ENCODE results near the gene FBN2.

Gene FBN2

DNA sequence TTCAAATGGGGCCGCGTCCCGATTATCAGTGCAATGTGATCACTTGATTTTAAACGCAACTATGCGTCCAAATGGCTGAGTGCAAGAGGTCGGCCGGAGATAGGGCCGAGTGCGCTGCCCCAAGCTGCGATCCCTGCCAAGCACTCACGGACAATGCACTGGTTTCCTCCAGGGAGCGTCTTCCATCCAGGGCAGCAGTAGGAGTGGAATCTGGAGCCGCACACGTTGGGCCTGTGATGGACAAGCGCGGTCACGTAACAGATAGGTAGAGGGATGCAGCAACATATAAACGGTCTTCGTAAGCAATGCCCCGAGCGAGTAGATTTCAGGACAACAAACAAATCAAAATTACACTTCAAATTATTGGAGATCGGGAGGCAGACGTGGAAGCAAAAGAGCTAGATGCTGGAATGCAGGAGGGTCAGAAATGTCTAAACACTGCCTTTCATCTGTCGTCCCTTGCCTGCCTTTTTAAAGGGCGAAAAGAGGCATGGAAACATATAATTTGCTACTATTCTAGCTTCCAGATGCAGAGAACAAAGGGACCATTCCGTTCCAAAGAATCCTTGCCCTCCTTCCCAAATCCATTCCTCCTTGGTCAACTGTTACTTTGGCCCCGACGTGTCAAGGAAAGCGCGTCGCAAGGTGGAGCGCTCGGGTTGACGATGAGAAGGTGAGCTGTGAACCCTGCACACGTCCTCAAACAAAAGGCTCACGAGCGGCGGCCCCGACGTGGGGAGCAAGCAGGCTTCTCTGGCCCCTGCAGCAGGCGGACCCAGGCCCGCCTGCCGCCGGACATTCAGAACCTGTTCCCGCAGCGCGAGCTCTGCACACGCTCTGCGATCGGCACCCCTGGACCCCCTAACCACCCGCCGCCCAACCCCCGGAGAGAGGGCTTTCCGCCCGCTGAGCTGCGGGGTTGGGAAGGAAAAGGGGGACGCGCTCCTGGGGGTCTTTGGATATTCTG lies 1.5 kb downstream of the FBN2 start:
- H4K20me1 ChIP-seq (ENCODE audit: insufficient read depth, low read length, poor library complexity, severe bottlenecking): no peaks in the 10 kb centered on the region
- no peaks in the 10 kb centered on the region for H3K27me3 ChIP-seq (ENCODE audit: insufficient read depth, low read length, poor library complexity, severe bottlenecking)
- no peaks in the 10 kb centered on the region for H3K4me1 ChIP-seq (ENCODE audit: insufficient read depth, low read length, poor library complexity, severe bottlenecking)
- H3K4me2 ChIP-seq (ENCODE audit: low read depth, low read length, poor library complexity, severe bottlenecking): no peak overlapping the region
- H3F3A ChIP-seq (ENCODE audit: low read depth): no peaks in the 10 kb centered on the region
- no peaks in the 10 kb centered on the region for H3K36me3 ChIP-seq (ENCODE audit: insufficient read depth, low read length)
- no peaks in the 10 kb centered on the region for H3K9me2 ChIP-seq (replicated peaks; ENCODE audit: low read depth, low read length)
- H2AFZ ChIP-seq (ENCODE audit: low read length): no peak overlapping the region
- no peak overlapping the region for H3K4me3 ChIP-seq (ENCODE audit: low read length, poor library complexity, severe bottlenecking)
- no peaks in the 10 kb centered on the region for H3K79me2 ChIP-seq (ENCODE audit: insufficient read depth, low read length)
- H3K9ac ChIP-seq (ENCODE audit: low read depth, low read length, poor library complexity, severe bottlenecking): no peak overlapping the region
- TF ChIP-seq EZH2phosphoT487 (IDR thresholded peaks at IDR 0.05; ENCODE audit: borderline replicate concordance): no peak
- no peak for TF ChIP-seq CTCF (conservative IDR thresholded peaks at IDR 0.05; ENCODE audit: low read length)
- H3K9me3 ChIP-seq (ENCODE audit: insufficient read depth, low read depth, low read length): no peaks in the 10 kb centered on the region

- no peaks in the 10 kb centered on the region for H3K27me3 ChIP-seq (ENCODE audit: insufficient read depth, low read length, poor library complexity, severe bottlenecking)
- no peak overlapping the region for H3K4me2 ChIP-seq (ENCODE audit: low read depth, low read length, poor library complexity, severe bottlenecking)
- H2AFZ ChIP-seq (ENCODE audit: low read length): no peak overlapping the region
- H3K4me3 ChIP-seq (ENCODE audit: low read length, poor library complexity, severe bottlenecking): no peak overlapping the region
- no peaks in the 10 kb centered on the region for H3K36me3 ChIP-seq (ENCODE audit: insufficient read depth, low read length)
- H3K9me2 ChIP-seq (replicated peaks; ENCODE audit: low read depth, low read length): no peaks in the 10 kb centered on the region
- H3K9ac ChIP-seq (ENCODE audit: low read depth, low read length, poor library complexity, severe bottlenecking): no peak overlapping the region
- H3K79me2 ChIP-seq (ENCODE audit: insufficient read depth, low read length): no peaks in the 10 kb centered on the region
- H4K20me1 ChIP-seq (ENCODE audit: insufficient read depth, low read length, poor library complexity, severe bottlenecking): no peaks in the 10 kb centered on the region
- H3F3A ChIP-seq (ENCODE audit: low read depth): no peaks in the 10 kb centered on the region
- no peaks in the 10 kb centered on the region for H3K9me3 ChIP-seq (ENCODE audit: insufficient read depth, low read depth, low read length)
- H3K4me1 ChIP-seq (ENCODE audit: insufficient read depth, low read length, poor library complexity, severe bottlenecking): no peaks in the 10 kb centered on the region
- TF ChIP-seq CTCF (conservative IDR thresholded peaks at IDR 0.05; ENCODE audit: low read length) (no peak), EZH2phosphoT487 (IDR thresholded peaks at IDR 0.05; ENCODE audit: borderline replicate concordance) (no peak)
These were observed 2.8 kb downstream of the FBN2 start for GRCh38 chr5:128535251-128535650.

DNA sequence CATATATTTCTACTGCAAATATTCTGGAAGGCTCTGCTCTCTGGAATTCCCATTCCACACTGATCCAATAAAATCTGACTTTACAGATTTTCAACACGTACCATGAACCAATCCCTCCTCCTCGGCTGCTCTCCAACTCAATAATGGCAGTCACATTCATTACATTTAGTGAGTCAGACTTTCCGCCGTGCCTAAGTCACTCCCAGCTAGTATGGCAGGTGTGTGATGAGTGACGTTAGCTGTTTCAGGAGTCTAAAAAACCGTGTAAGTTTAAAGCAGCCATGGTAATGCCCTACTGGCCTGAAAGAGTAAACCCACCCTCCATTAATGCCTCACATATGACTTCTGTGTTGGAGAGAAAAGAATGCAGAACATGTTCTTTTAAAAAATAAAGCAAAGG lies 3.3 kb downstream of the FBN2 start:
- Histone ChIP-seq H3F3A (ENCODE audit: low read depth) (no peaks in the 10 kb centered on the region), H2AFZ (ENCODE audit: low read length) (no peak overlapping the region), H3K4me1 (ENCODE audit: insufficient read depth, low read length, poor library complexity, severe bottlenecking) (no peaks in the 10 kb centered on the region), H3K4me3 (ENCODE audit: low read length, poor library complexity, severe bottlenecking) (no peak overlapping the region), H3K9me3 (ENCODE audit: insufficient read depth, low read depth, low read length) (no peaks in the 10 kb centered on the region), H4K20me1 (ENCODE audit: insufficient read depth, low read length, poor library complexity, severe bottlenecking) (no peaks in the 10 kb centered on the region), H3K9ac (ENCODE audit: low read depth, low read length, poor library complexity, severe bottlenecking) (no peak overlapping the region), H3K9me2 (replicated peaks; ENCODE audit: low read depth, low read length) (no peaks in the 10 kb centered on the region), H3K36me3 (ENCODE audit: insufficient read depth, low read length) (no peaks in the 10 kb centered on the region), H3K79me2 (ENCODE audit: insufficient read depth, low read length) (no peaks in the 10 kb centered on the region), H3K4me2 (ENCODE audit: low read depth, low read length, poor library complexity, severe bottlenecking) (no peak overlapping the region), H3K27me3 (ENCODE audit: insufficient read depth, low read length, poor library complexity, severe bottlenecking) (no peaks in the 10 kb centered on the region)
- TF ChIP-seq CTCF (conservative IDR thresholded peaks at IDR 0.05; ENCODE audit: low read length) (no peak), EZH2phosphoT487 (IDR thresholded peaks at IDR 0.05; ENCODE audit: borderline replicate concordance) (no peak)

Measured in Loucy (cell line).